Astrocyte of the spinal cord (primary cell): ENCODE measurements around the gene ING2.

Experiments
- DNase-seq: peaks from one replicate; pipeline ENCODE4 v3.0.0; 2011; ENCODE audit warnings: low read depth, low spot score
- H3K4me3 ChIP-seq: 2 replicates; pipeline ENCODE4 v1.5.1; 2011; ENCODE audit warnings: low read depth, mild to moderate bottlenecking, low read length, moderate library complexity
- CTCF ChIP-seq: IDR thresholded peaks from 2 replicates; pipeline ENCODE4 v1.5.1; 2012; ENCODE audit warnings: low read depth, mild to moderate bottlenecking, low read length, inconsistent platforms
- in situ Hi-C: cut with HindIII; loops from 2 replicates; pipeline ENCODE4 v1.10.0; 2017; ENCODE audit warnings: low sequenced_read_pairs

Gene ING2

GRCh38 chr4:183499389-183499788 is 5.5 kb upstream of the ING2 start:
- in situ Hi-C loops: no loop called here
- H3K4me3 ChIP-seq: no peak overlapping the region
- TF ChIP-seq CTCF: no peak
- no peak for DNase-seq

- no peak for TF ChIP-seq CTCF
- in situ Hi-C loops: no loop called here
- DNase-seq: no peak
- no peak overlapping the region for H3K4me3 ChIP-seq
Observed at GRCh38 chr4:183499801-183500200, 5.1 kb upstream of the ING2 start.

- TF ChIP-seq CTCF: no peak
- in situ Hi-C loops: no loop called here
- peak overlapping the region; percentile 85 for H3K4me3 ChIP-seq
- no peak for DNase-seq
Observed at GRCh38 chr4:183503497-183504063, 1.3 kb upstream of the ING2 start.

GRCh38 chr4:183504064-183504929 is 561 bp upstream of the ING2 start:
- no peak for TF ChIP-seq CTCF
- DNase-seq: peak; percentile 99
- in situ Hi-C loops: no loop called here

GRCh38 chr4:183505611-183506388 is 942 bp downstream of the ING2 start:
- in situ Hi-C loops: no loop called here
- peak overlapping the region; percentile 84 for H3K4me3 ChIP-seq
- TF ChIP-seq CTCF: no peak
- peak; percentile 91 for DNase-seq

More at GRCh38 chr4:183504064-183504929, 561 bp upstream of the ING2 start:
- peak overlapping the region; percentile 85 for H3K4me3 ChIP-seq

- in situ Hi-C loops: no loop called here
- DNase-seq: no peak
- H3K4me3 ChIP-seq: peak overlapping the region; percentile 84
- TF ChIP-seq CTCF: no peak
Observed at GRCh38 chr4:183506389-183506735, 1.5 kb downstream of the ING2 start.
